ACHN (cell line): Measurements from ENCODE around the gene PPP1R14D.

ENCODE experiments used
- DNase-seq: peaks from one replicate; pipeline ENCODE4 v3.0.0-alpha.2; 2015
- in situ Hi-C: cut with HindIII; loops from 2 replicates; pipeline ENCODE4 v1.10.0; 2017; ENCODE audit warnings: low sequenced_read_pairs, low pct_ligation_motif_present, low pct_unique_long_range_greater_than_20kb

Gene PPP1R14D

DNA sequence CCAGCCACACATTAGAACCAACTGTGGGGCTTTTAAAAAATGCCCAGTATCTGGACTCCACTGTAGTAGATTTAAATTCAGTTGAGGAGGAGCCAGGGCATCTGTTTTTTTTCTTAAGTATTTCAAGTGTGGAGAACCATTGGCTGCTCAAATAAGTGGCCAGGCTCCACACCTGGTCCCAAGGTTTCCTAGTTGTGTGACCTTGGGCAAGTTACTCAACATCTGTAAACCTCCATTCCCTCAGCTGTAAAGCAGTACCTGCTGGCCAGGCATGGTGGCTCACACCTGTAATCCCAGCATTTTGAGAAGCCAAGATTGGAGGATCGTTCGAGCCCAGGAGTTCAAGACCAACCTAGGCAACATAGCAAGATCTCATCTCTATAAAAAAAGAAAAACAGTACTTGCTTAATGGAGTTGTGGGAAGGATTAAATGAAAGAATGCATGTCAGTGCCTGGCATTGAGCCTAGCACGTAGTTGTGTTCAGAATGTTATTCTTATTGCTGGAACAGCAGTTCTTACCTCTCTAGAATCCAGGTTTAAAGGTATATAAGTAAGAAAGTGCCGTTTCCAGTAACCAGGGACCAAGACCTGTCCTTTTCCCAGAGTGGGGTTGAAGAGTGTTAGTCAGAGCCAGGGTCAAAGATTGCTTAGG, 2.0 kb downstream of the PPP1R14D start:
- in situ Hi-C loops = no loop called here
- DNase-seq = no peak

DNA sequence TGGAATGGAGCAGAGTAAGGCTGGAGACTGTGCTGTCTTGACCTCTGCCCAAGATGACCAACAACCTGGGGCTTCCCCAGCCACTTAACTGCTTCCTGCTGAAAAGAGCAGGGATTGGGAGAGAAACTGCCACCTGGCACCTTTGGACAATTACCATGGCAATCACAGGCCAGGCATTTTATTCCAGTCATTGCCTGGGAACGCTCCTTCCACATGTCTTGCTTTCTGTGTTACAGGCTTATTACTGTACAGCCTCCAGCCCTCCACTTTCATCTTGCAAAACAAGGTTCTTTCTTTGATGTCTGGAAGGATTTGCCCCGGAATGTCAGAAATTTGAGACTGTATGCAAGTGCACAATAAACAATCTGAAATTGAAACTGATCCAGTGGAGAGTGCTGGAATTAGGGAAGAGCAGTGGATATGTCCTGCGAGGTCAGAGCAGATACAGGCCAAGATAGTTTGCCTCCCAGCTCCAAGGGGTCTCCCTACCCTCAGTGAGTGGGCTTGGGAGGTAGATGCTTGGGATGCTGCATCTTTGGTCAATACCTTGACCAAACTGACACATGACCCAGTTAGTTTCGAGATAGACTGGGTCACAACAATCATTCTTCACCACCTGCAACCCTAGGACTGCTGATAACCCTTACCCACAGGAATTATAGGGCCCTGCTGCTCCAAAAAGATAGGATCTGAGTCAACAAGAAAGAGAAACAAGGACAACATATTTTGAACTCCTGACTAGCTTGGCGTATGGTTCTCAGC, 2.7 kb downstream of the PPP1R14D start:
- in situ Hi-C loops = no loop called here

DNA sequence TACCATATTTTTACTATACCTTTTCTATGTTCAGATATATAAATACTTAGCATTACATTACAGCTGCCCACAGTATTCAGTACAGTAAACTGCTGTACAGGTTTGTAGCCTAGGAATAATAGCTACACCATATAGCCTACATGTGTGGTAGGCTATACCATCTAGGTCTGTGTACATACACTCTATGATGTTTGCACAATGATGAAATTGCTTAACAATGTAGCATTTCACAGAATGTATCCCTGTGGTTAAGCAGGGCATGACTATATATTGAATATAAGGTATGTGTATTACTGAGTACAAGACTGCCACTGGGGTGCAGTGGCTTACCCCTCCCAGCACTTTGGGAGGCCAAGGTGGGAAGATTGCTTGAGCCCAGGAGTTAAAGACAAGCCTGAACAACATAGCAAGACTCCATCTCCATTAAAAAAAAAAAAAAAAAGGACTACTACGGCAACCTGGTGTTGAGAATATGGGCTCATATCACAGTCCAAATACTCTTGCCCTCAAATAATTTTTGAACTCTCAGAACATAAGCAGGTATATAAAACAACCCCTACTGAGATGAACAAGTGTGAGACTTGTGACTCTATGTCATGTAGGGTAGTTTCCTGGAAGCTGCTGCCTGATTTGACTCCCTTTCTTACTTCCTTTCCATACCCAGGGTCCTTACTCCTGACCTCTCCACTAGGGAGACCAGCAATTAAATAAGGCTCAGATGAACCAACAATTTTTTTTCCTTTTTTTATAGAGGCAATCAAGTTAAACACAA, 4.8 kb downstream of the PPP1R14D start:
- in situ Hi-C loops = no loop called here
- DNase-seq = no peak

More for the DNA sequence above, 2.7 kb downstream of the PPP1R14D start:
- DNase-seq = peak; percentile 23

DNA sequence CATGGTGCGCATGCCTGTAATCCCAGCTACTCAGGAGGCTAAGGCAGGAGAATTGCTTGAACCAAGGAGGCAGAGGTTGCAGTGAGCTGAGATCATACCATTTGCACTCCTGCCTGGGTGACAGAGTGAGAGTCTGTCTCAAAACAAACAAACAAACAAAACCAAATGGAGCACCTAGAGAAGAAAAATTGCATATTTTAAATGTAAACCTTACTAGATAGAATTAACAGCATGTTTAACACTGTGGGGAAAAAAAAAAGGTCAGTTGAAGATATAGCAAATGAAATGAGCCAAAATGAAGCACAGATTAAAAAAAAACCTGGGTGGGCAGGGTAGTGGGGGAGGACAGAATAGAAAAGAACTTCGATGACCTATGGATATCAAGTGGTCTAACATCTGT, 7.3 kb downstream of the PPP1R14D start:
- in situ Hi-C loops = no loop called here
- DNase-seq = no peak

DNA sequence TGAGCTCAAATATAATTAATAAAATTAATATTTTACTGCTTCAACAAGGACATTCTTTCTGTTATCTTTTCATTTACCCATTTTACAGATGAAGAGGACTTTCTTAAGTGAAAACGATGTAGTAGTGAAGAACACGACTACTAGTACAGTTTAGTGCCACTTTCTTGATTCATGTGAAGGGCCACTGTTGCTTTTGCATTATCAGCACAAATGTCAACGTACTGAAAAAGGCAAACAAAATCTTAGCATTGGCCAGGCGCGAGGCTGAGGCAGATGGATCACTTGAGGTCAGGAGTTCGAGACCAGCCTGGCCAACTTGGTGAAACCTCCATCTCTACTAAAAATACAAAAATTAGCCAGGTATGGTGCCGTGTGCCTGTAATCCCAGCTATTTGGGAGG, 9.5 kb downstream of the PPP1R14D start:
- no peak for DNase-seq
- in situ Hi-C loops = no loop called here

DNA sequence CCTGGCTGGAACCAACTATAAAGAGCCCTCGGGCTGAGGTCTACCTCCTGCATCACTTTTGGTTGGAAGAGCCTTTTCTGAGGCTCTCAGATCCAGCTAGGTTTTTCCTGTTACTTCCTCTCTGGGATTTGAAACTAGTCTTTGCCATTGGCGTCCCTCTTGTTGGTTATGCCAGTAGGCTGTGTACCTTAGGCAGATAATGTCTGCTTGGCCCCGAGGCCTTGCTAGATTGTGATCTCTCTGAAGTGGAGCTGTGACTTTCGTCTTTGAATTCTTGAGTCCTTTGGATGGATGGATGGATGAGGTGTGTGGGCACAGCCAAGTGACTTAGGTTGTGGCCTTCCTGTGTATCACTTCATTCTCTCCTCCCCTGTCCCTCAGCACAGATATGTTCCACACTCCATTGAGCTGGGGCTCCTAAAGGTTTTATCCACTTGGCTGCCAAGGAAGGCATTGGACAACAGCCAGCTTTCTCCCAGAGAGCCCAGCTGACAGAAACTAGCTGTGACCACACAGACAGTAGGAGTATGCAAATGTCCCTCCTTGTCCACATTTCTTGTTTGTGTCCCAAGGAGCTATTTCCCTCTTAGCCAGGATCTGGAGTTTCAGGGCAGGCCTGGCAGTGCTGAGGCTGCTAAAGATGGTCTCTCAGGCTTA, 13.3 kb downstream of the PPP1R14D start:
- no peak for DNase-seq
- in situ Hi-C loops = no loop called here

DNA sequence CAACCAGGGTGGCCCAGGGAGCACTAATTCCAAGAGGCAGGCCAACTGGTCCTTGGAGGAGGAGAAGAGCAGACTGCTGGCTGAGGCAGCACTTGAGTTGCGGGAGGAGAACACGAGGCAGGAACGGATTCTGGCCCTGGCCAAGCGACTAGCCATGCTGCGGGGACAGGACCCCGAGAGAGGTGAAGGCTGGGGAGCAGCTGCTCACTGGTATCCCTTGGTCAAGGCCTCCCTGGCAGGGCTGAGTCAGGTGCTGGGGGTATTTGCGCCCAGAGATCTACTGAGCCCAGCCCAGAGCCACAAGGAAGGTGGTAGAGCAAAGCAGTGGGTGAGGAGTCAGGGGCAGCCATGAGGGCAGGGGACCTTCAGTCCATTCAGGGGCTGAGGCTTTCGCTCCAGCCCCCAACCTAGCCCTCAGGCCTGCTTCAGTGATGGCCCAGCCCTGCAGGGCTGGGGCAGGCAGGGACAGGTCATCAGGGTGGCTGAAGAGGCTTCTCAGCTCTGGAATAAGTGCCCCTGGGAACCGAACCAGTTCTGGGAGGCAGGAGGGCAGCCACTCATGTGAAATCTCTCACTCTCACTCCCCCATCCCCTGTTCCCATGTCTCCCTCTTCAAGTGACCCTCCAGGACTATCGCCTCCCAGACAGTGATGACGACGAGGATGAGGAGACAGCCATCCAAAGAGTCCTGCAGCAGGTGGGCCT, 15.6 kb downstream of the PPP1R14D start:
- in situ Hi-C loops = no loop called here

DNA sequence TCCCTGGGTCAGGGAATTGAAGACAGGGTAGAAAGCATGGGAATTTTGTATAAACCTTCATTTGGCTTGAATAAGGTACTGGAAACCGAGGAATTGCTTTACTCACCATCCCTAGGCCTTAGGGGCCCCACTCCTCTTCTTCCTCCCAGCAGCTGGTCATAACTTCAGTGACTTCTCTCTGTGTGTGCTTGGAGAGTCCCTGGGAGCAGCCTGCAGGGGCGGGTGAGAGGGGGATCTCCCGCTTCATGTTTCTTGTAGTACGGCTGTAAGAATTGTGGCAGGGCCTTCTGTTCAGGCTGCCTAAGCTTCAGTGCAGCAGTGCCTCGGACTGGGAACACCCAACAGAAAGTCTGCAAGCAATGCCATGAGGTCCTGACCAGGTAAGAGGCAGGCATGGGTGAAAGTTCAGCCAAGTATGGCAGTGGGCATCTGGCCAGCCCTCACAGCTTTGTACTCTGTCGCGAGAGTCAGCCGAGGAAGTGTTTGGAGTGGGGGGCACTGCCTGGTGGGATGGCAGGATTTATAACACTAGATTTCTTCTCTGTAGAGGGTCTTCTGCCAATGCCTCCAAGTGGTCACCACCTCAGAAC, 19.6 kb downstream of the PPP1R14D start:
- in situ Hi-C loops = no loop called here
- DNase-seq = no peak

More for the DNA sequence above, 15.6 kb downstream of the PPP1R14D start:
- DNase-seq = no peak

DNA sequence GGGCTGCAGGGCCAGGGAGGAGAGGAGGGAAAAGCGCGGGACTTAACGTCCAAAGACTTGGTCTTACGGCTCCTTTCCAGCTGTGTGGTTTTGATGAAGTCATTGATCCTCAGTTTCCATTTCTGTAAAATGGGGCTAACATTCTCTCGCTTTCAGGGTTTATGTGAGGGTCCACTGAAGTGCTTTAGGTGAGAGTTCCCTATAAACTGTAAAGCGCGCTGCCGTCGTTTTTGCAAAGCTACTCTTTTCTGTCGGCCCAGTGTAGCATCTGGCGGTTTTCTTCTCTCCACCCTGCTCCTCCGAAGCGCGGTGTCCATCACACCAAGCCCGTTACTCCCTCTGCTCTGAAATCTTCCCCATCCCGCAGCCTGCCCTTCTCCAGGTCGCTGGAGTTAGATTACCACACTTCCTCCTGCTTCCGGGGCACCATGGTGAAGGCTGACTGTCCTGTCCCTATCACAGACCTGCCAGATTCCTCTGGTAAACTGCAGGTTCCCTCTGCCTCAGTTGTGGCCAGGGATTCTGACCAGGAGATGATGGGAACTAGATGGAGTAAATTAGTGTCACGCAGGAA, 20.5 kb downstream of the PPP1R14D start:
- in situ Hi-C loops = no loop called here
- no peak for DNase-seq

DNA sequence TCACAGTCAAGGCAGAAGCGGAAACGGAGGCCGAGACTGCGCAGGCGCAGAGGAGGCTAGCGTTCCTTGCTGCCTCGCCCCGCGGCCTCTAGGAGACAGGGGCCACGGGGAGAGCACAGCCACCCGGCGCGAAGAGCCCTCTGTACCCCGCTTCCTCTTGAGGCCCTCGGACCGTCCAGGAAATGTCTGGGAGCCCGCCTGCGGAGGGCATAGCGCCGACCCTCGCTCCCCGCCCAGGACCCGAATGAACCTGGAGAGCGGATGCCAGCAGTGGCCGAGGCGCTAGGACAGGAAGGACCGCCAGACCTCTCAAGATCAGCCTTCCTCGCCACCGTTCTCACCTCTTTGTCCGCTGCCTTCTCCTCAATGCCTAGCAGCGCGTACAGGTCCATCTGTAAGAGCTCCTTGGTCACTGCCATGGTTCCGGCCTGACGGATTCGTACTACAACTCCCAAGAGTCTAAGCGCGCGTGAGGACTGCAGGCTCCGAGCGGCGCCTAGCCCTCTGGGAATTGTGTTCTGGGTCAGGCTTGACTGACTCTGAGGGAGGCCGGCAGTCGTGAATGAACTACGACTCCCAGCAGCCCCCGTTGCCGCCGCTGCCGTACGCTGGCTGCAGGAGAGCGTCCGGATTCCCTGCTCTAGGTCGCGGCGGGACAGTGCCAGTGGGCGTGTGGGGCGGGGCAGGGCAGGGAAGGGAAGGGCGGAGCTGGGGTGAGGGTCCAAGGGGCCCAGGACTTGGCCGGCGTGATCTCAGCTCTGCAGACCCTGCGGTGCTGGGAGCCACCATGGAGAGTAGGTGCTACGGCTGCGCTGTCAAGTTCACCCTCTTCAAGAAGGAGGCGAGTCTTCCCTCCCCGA, 21.2 kb downstream of the PPP1R14D start, which contains the start of the genes DNAJC17 and ZFYVE19:
TSS of gene DNAJC17 (minus strand) at position 446 of the 860 bp plus-strand sequence. CDS start at position 419, 27 bp downstream.
TSS of gene ZFYVE19 (plus strand) at position 62 of the 860 bp plus-strand sequence. CDS start at position 563, 501 bp downstream.
- peak; percentile 97 for DNase-seq

DNA sequence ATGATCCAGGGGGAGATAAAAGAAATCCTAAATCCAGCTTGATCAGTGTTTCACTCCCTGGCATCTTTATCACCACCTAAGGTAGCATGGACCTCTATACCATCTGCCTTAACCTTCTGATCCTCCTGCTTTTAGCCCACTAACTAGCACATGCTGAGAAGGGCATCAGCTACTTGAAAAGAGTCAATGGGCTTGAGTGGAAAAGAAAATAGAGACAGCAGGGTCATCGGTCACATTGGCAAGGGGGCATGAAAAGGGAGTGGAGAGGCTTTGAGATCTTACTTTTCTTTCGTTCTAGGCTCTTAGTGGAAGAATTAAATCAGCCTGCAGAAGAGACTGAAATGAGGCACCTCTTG, 21.9 kb downstream of the PPP1R14D start:
- DNase-seq = no peak
- in situ Hi-C loops = no loop called here

More for the DNA sequence above, 21.2 kb downstream of the PPP1R14D start, which contains the start of the genes DNAJC17 and ZFYVE19:
- in situ Hi-C loops = no loop called here

DNA sequence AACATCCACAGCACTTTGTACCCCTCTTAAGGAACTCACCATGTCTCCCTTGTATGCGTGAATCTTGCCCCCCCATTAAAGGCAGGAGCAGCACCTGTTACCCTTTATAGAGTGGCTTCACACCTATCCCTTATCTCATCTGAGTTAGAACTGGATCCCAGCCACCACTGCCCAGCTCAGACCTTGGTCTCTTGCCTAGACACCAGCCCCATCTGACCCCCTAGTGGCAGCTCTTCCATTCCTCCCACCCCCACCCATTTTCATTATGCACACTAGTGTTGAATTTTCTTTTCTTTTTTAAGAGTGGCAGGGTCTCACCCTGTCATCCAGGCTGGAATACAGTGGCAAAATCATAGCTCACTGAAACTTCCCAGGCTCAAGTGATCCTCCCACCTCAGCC, 24.8 kb downstream of the PPP1R14D start:
- in situ Hi-C loops = no loop called here
- no peak for DNase-seq

DNA sequence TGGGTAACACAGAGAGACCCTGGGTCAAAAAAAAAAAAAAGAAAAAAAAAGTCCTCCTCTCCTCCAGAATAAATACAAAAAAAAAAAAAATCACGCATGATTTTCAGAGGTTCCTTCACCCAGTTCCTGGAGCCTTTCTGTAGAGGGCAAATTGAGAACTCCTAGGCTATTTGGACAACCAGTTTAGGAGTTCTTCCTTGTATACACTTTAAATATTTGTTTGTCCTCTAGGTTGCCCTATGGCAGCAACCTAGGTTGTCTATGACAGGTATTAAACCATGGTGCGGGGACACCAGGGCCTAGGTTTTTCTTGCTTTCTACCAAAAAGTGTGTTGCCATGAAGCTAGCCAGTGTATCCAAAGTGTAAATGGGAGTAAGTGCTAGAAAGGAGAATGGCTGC, 25.4 kb downstream of the PPP1R14D start:
- DNase-seq = no peak
- in situ Hi-C loops = no loop called here

DNA sequence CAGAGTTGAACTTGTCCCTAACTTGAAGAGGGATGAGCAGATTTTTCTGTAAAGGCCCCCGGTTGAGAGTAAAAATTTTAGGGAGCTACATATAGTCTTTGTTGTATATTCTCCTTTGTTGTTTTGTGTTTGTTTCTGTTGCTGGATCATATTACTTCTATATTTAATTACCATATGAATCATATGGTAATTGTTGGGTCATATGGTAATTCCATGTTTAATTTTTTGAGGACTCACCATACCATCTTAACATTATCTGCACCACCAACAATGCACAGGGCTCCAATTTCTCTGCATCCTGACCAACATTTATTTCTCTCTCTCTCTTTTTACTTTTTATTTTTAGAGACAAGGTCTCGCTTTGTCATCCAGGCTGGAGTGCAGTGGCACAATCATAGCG, 29.0 kb downstream of the PPP1R14D start:
- no peak for DNase-seq
- in situ Hi-C loops = no loop called here

DNA sequence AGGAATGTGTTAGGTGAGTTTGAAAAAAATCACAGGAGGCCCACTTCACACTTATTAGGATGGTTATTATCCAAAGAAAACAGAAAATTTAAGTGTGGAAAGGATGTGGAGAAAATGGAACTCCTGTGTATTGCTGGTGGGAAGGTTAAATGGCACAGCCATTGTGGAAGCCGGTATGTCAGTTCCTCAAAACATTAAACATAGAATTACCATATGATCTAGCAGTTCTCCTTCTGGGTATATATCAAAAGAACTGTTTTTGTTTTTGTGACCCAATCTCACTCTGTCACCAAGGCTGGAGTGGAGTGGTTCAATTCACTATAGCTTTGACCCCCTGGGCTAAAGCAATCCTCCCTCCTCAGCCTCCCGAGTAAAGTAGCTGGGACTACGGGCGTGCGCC, 32.0 kb downstream of the PPP1R14D start:
- in situ Hi-C loops = no loop called here

DNA sequence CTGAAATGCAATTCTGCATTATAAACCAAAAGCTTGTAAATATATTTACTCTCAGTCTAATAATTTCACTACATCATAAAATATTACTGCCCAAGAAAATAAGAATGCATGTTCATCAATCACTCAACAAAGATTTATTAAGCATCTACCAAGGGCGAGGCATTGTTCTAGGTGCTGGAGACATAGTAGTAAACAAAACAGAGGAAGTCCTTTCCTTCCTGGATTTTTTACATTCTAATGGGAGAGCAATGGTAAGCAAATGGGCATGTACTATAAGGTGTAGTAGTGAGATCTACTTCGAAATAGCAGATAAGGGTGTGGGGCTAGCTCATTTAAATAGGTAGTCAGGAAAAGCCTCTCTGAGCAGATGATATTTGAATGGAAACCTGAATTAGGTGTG, 32.5 kb downstream of the PPP1R14D start:
- DNase-seq = no peak
- in situ Hi-C loops = no loop called here

More for the DNA sequence above, 32.0 kb downstream of the PPP1R14D start:
- DNase-seq = no peak
